ENCODE measurements around the gene PACSIN1. TPM values are rescaled to one million over a fixed set of nuclear protein-coding genes. Genes with fewer than 3 reads are reported as not detected.

PACSIN1 gene
- total RNA-seq, 1 experiment from 2014 or later = not detected

DNA sequence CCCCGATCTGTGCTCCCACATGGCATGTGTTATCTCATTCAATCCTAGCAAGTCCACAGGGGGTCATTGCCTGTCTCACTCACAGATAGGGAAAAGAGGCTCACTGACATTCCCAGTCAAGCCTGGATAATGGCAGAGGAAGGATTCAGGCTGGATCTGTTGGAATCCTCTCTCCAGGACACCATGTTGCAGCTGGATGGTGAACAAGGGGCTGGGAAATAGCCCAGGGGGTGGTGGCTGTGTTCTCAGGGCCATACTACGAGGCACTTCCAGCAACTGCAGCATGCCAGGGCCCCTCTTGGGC is 95.3 kb downstream of the PACSIN1 start:
- DNase-seq (ENCODE audit: low read depth) = no peak

GRCh38 chr6:34562350-34562749 is 96.5 kb downstream of the PACSIN1 start:
- DNase-seq (ENCODE audit: low read depth) = no peak

GRCh38 chr6:34562861-34563512 is 97.1 kb downstream of the PACSIN1 start:
- no peak for DNase-seq (ENCODE audit: low read depth)

GRCh38 chr6:34563513-34563870 is 97.6 kb downstream of the PACSIN1 start:
- no peak for DNase-seq (ENCODE audit: low read depth)

- no peak for DNase-seq (ENCODE audit: low read depth)
These were observed 98.3 kb downstream of the PACSIN1 start for GRCh38 chr6:34564181-34564580.

GRCh38 chr6:34565722-34566137 is 99.9 kb downstream of the PACSIN1 start:
- DNase-seq (ENCODE audit: low read depth) = no peak

- DNase-seq (ENCODE audit: low read depth) = no peak
These were observed 101.1 kb downstream of the PACSIN1 start for GRCh38 chr6:34566830-34567546.

DNA sequence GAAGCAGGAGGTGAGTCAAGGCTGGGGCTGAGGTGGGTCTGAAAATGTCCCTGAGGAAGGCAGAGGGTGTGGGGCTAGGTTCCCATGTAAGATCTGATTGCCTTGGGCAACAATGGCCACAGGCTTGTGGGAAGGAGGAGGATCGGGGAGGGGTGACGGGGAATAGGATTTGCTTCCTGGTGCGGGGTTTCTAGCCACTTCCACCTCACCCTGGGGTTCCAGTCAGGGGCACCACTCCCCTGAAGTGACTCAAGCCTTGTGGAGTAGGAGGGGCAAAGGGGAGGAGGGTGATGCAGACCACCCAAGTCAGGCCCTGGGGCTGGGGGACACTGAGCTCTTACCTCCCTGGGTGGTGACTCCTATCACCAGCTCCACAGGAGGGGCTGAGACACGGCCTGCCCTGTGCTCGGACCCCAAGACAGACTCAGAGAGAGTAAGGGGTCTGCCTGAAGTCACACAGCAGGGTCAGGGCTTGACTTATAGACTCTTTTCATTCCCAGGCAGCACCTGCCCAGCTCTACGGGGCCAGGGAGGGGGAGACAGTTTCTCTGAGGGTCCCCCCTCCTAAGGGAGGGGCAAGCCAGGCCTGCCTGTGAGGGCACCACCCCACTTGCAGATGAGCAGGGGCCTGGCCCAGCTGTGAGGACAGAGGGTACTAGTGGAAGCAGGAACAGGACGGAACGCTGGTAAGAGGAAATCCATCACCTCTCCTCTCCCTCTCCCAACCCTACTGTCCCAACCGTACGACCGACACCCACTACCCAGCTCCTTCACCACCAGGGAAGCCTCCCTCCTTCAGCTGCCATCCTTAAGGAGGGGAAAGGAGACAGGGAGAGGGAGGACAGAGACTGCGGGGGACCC is 102.7 kb downstream of the PACSIN1 start:
- no peak for DNase-seq (ENCODE audit: low read depth)

GRCh38 chr6:34569361-34569973 is 103.6 kb downstream of the PACSIN1 start:
- no peak for DNase-seq (ENCODE audit: low read depth)

- no peak for DNase-seq (ENCODE audit: low read depth)
These were observed 104.4 kb downstream of the PACSIN1 start for GRCh38 chr6:34570066-34570833.

GRCh38 chr6:34571388-34571787 is 105.5 kb downstream of the PACSIN1 start:
- DNase-seq (ENCODE audit: low read depth) = no peak

DNA sequence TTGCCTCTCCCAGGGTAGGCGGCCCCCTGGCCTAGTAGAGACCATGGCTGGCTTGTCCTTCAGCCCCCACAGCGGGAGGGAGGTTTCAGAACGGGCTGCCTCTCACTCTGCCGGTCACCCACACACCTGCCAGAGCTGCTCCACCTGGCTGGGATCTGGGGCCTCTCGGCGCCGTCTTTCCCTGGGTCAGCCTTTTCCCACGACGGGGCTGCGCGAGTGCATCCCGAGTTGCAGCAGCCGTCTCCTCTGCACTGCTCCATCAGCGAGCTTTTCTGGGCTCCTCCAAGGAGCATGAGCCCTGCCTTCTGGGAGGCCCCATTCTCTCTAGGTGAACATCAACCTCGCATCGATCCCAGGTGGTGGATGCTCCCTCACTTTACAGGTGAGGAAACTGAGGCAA is 106.1 kb downstream of the PACSIN1 start:
- no peak for DNase-seq (ENCODE audit: low read depth)

- DNase-seq (ENCODE audit: low read depth) = no peak
These were observed 106.7 kb downstream of the PACSIN1 start for GRCh38 chr6:34572585-34572984.

- DNase-seq (ENCODE audit: low read depth) = no peak
These were observed 107.8 kb downstream of the PACSIN1 start for GRCh38 chr6:34573567-34574183.

GRCh38 chr6:34574647-34575293 is 108.9 kb downstream of the PACSIN1 start:
- DNase-seq (ENCODE audit: low read depth) = no peak

GRCh38 chr6:34575326-34575725 is 109.5 kb downstream of the PACSIN1 start:
- no peak for DNase-seq (ENCODE audit: low read depth)

DNA sequence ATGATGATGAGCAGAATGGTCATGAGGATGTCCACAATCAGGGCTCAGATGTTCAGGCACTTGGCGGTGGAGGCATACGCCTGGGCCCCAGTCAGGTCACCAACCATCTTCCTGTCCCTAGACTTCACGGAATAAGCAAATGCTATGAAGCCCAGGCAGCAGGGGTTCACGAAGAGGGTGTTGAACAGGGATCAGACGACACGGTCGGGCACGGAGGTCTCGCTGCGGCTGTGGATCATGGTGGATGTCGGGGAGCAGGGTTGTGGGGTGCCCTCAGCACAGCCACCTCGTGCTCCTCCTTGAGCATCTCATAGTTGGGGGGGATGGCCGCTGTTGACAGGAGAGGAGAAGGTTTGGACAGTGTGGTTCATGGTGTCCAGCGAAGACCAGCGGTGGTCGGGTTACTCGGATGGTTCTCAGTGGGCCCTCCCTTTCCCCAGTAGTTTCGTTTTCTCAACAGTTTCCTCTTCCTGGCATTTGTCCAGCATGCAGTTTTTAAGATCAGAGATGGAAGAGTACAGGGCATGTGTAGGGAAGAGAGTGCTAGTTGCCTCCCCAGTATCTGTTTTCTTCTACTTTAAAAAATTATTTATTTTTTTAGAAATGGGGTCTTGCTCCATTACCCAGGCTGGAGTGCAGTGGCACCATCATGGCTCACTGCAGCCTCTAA is 110.5 kb downstream of the PACSIN1 start:
- DNase-seq (ENCODE audit: low read depth) = peak; percentile 18

GRCh38 chr6:34578445-34579262 is 112.8 kb downstream of the PACSIN1 start:
- no peak for DNase-seq (ENCODE audit: low read depth)

Data from RPMI7951 (cell line).